Sigmoid colon (tissue), 7 donors: ENCODE measurements around the gene IMMP2L. TPM values are rescaled to one million over a fixed set of nuclear protein-coding genes. Genes with fewer than 3 reads are reported as not detected.

Experiments
- DNase-seq: peaks from one replicate; pipeline ENCODE4 v3.0.0-alpha.2; 2019
- H3K27ac ChIP-seq, 4 donors: fragments of 200-600 bp; sonication (generic); one replicate each; pipeline ENCODE4 v1.5.1; 2016 to 2019; ENCODE audit warnings: mild to moderate bottlenecking in 1 of 4
- H3K27me3 ChIP-seq, 3 donors: fragments of 200-600 bp; sonication (generic); one replicate each; pipeline ENCODE4 v1.5.1; 2019; ENCODE audit warnings: mild to moderate bottlenecking in 1 of 3
- H3K36me3 ChIP-seq, 4 donors: fragments of 200-600 bp; sonication (generic); one replicate each; pipeline ENCODE4 v1.5.1; 2016 to 2019
- H3K4me1 ChIP-seq, 4 donors: fragments of 200-600 bp; sonication (generic); one replicate each; pipeline ENCODE4 v1.5.1; 2017 to 2019
- H3K4me3 ChIP-seq, 4 donors: fragments of 200-600 bp; sonication (generic); one replicate each; pipeline ENCODE4 v1.5.1; 2017 to 2019; ENCODE audit warnings: mild to moderate bottlenecking in 2 of 4, moderate library complexity in 1 of 4
- H3K9me3 ChIP-seq, 4 donors: fragments of 200-600 bp in 3 of 4; sonication (generic) in 3 of 4; one replicate each; pipeline versions ENCODE4 v1.5.1 to v1.6.1; 2013 to 2019
- CTCF ChIP-seq, 4 experiments: fragments of 450-650 bp in 3 of 4; fragments of 200-600 bp in 1 of 4; IDR thresholded peaks; one replicate each; pipeline ENCODE4 v1.5.1; 2016 to 2019; ENCODE audit warnings: antibody characterized with exemption in 4 of 4, mild to moderate bottlenecking in 3 of 4, moderate library complexity in 2 of 4
- EP300 ChIP-seq, 4 donors: sonication (generic); formaldehyde crosslinking; IDR thresholded peaks; one replicate each; pipeline ENCODE4 v1.6.1; 2017; ENCODE audit warnings: antibody characterized with exemption in 4 of 4
- POLR2A ChIP-seq, 2 donors: fragments of 450-650 bp; IDR thresholded peaks; one replicate each; pipeline ENCODE4 v1.6.1; 2016; ENCODE audit warnings: antibody characterized with exemption in 2 of 2, mild to moderate bottlenecking in 2 of 2, moderate library complexity in 2 of 2
- POLR2AphosphoS5 ChIP-seq, 4 donors: sonication (generic); formaldehyde crosslinking; IDR thresholded peaks; one replicate each; pipeline ENCODE4 v1.6.1; 2017; ENCODE audit warnings: antibody characterized with exemption in 4 of 4
- WGBS, 2 donors: extraction: QIAGEN DNeasy Blood & Tissue Kit; methylation state at CpG; one replicate each; pipeline ENCODE4 v1.1.7; 2013; 5-methylcytosine and 5-hydroxymethylcytosine counted together
- intact Hi-C: fragments of 100-400 bp; cut with DNase I; formaldehyde crosslinking; loops from one replicate; pipeline ENCODE4 v1.15.1; 2023
- polyA plus RNA-seq, 3 donors: library from polyadenylated mRNA; stranded (reverse); fragments of 200-250 nt; gene quantifications; one replicate each; pipeline ENCODE4 v1.2.3, GENCODE V29; 2013
- total RNA-seq, 4 donors: library from RNA; depleted of rRNA; stranded (reverse); fragments of >200 nt; gene quantifications; one replicate each; pipeline ENCODE4 v1.1.0, GENCODE V29; 2016
- donor health status: healthy with polysubstance abuse.
- donor health status: Bipolar disorder and iron deficiency.
- donor health status: healthy.

The IMMP2L gene
- total and polyA plus RNA-seq, 7 donors = 2.5 to 57.9 (median 18.5) TPM

- 40 to 74% methylated on average over 1 of the region's 1 CpG for WGBS, 2 donors
- Histone ChIP-seq H3K9me3 (no peaks in the 10 kb centered on the region), H3K27me3 (no peaks in the 10 kb centered on the region), H3K27ac (no peak overlapping the region), H3K4me1 (peaks cover 0 to 17% (median 9%) of the 10 kb centered on the region in 4 donors), H3K36me3 (no peaks in the 10 kb centered on the region), H3K4me3 (no peak overlapping the region)
- intact Hi-C loops = no loop called here
- no peak for TF ChIP-seq EP300 (IDR thresholded peaks at IDR 0.05)
- TF ChIP-seq CTCF (IDR thresholded peaks at IDR 0.05) = no peak
- no peak for TF ChIP-seq POLR2A (IDR thresholded peaks at IDR 0.05)
- no peak for TF ChIP-seq POLR2AphosphoS5 (IDR thresholded peaks at IDR 0.05)
- DNase-seq = no peak
These were observed 726.4 kb downstream of the IMMP2L start for GRCh38 chr7:110835849-110836248.

- 20 to 50% methylated on average over 1 of the region's 1 CpG for WGBS, 2 donors
- no peak overlapping the region for H3K27ac ChIP-seq
- intact Hi-C loops = no loop called here
These were observed 727.1 kb downstream of the IMMP2L start for GRCh38 chr7:110835218-110835617.

GRCh38 chr7:110831419-110831818 lies 730.9 kb downstream of the IMMP2L start:
- intact Hi-C loops = no loop called here
- H3K27ac ChIP-seq = no peak overlapping the region
- H3K4me1 ChIP-seq = peaks cover 0 to 17% (median 9%) of the 10 kb centered on the region in 4 donors
- TF ChIP-seq POLR2A (IDR thresholded peaks at IDR 0.05) (no peak), POLR2AphosphoS5 (IDR thresholded peaks at IDR 0.05) (no peak), CTCF (IDR thresholded peaks at IDR 0.05) (no peak), EP300 (IDR thresholded peaks at IDR 0.05) (no peak)
- no peaks in the 10 kb centered on the region for H3K9me3 ChIP-seq
- no peaks in the 10 kb centered on the region for H3K27me3 ChIP-seq
- DNase-seq = no peak
- WGBS, 2 donors = 69 to 77% methylated on average over 3 of the region's 3 CpGs
- H3K4me3 ChIP-seq = no peak overlapping the region
- no peaks in the 10 kb centered on the region for H3K36me3 ChIP-seq

More at GRCh38 chr7:110835218-110835617, 727.1 kb downstream of the IMMP2L start:
- Histone ChIP-seq H3K4me3 (no peak overlapping the region), H3K36me3 (no peaks in the 10 kb centered on the region), H3K9me3 (no peaks in the 10 kb centered on the region), H3K27me3 (no peaks in the 10 kb centered on the region), H3K4me1 (peaks cover 0 to 17% (median 9%) of the 10 kb centered on the region in 4 donors)
- DNase-seq = no peak
- TF ChIP-seq POLR2A (IDR thresholded peaks at IDR 0.05) = no peak
- TF ChIP-seq EP300 (IDR thresholded peaks at IDR 0.05) = no peak
- no peak for TF ChIP-seq POLR2AphosphoS5 (IDR thresholded peaks at IDR 0.05)
- no peak for TF ChIP-seq CTCF (IDR thresholded peaks at IDR 0.05)

- WGBS, 2 donors = 55 to 76% methylated on average over 5 of the region's 5 CpGs
- TF ChIP-seq POLR2A (IDR thresholded peaks at IDR 0.05) (no peak), EP300 (IDR thresholded peaks at IDR 0.05) (no peak), POLR2AphosphoS5 (IDR thresholded peaks at IDR 0.05) (no peak), CTCF (IDR thresholded peaks at IDR 0.05) (no peak)
These were observed 731.5 kb downstream of the IMMP2L start for GRCh38 chr7:110830778-110831177.

GRCh38 chr7:110827936-110828335 lies 734.4 kb downstream of the IMMP2L start:
- 82 to 91% methylated on average over 2 of the region's 2 CpGs for WGBS, 2 donors
- intact Hi-C loops = no loop called here
- Histone ChIP-seq H3K9me3 (no peaks in the 10 kb centered on the region), H3K4me3 (no peak overlapping the region), H3K27me3 (no peaks in the 10 kb centered on the region), H3K27ac (no peak overlapping the region), H3K36me3 (no peaks in the 10 kb centered on the region), H3K4me1 (peaks cover 0 to 8% (median 0%) of the 10 kb centered on the region in 4 donors)
- DNase-seq = no peak
- TF ChIP-seq CTCF (IDR thresholded peaks at IDR 0.05) = no peak
- TF ChIP-seq EP300 (IDR thresholded peaks at IDR 0.05) = no peak
- TF ChIP-seq POLR2A (IDR thresholded peaks at IDR 0.05) = no peak
- TF ChIP-seq POLR2AphosphoS5 (IDR thresholded peaks at IDR 0.05) = no peak

More at GRCh38 chr7:110830778-110831177, 731.5 kb downstream of the IMMP2L start:
- DNase-seq = no peak
- no peak overlapping the region for H3K4me3 ChIP-seq
- H3K9me3 ChIP-seq = no peaks in the 10 kb centered on the region
- H3K27me3 ChIP-seq = no peaks in the 10 kb centered on the region
- H3K4me1 ChIP-seq = peaks cover 0 to 16% (median 9%) of the 10 kb centered on the region in 4 donors
- intact Hi-C loops = no loop called here
- no peak overlapping the region for H3K27ac ChIP-seq
- H3K36me3 ChIP-seq = no peaks in the 10 kb centered on the region
